K562 (cell line): Measurements from ENCODE around the gene ARL2. TPM values are rescaled to one million over a fixed set of nuclear protein-coding genes. Genes with fewer than 3 reads are reported as not detected.

ENCODE experiments used
- ATAC-seq: fragments of 200-7000 bp; cut with Tn5 transposase; 3 replicates; pipeline ENCODE4 v1.9.1; 2020; ENCODE audit warnings: moderate library complexity
- BruUV-seq: library from RNA; stranded (reverse); fragments of 400-500 nt; replicated peaks from 2 replicates; lab custom pipeline; 2021; lab: Mats Ljungman, UMichigan
- CTCF ChIA-PET: fragments of 300-600 bp; formaldehyde crosslinking; extraction: SDS; loops from one replicate; lab custom pipeline; 2021; ENCODE audit warnings: low intra/inter-chr PET ratio; lab: Yijun Ruan, JAX
- POLR2A ChIA-PET: fragments of 300-600, 350-650 bp; sonication (Branson Sonifier 250); formaldehyde crosslinking; extraction: SDS; loops from one replicate; lab custom pipeline; 2021; ENCODE audit warnings: antibody characterized with exemption, inconsistent platforms; lab: Yijun Ruan, JAX
- DNase-seq, 4 experiments: peaks; one replicate each; pipeline versions ENCODE4 v3.0.0 to v3.0.0-alpha.2; 2011 to 2018; ENCODE audit warnings: low spot score in 3 of 4, mixed read lengths in 3 of 4; ENCODE audit errors: extremely low read depth in 1 of 4
- FAIRE-seq: peaks from 2 replicates; lab custom pipeline; 2011; peaks lifted over from hg19 to GRCh38; lab: Jason Lieb, UNC
- H2AFZ ChIP-seq: 2 replicates; pipeline ENCODE4 v1.6.0; 2011; ENCODE audit warnings: low read depth, low read length, control low read depth, inconsistent platforms
- H3K27ac ChIP-seq: fragments of 200-600 bp; 3 replicates; pipeline ENCODE4 v1.8.0; 2011; ENCODE audit warnings: low read depth, mild to moderate bottlenecking, control low read depth, inconsistent platforms, low read length, moderate library complexity, mixed read lengths; ENCODE audit errors: extremely low read depth
- H3K27me3 ChIP-seq, 2 experiments: fragments of 300-600 bp in 1 of 2; 2 replicates in 1 of 2; 3 replicates in 1 of 2; pipeline versions ENCODE4 v1.6.0 to v1.8.0; 2011; ENCODE audit warnings: inconsistent platforms in 2 of 2, low read length in 2 of 2, mild to moderate bottlenecking in 1 of 2, mixed read lengths in 1 of 2, moderate library complexity in 1 of 2; ENCODE audit not compliant: control insufficient read depth in 2 of 2, insufficient read depth in 2 of 2
- H3K36me3 ChIP-seq: fragments of 300-600 bp; 3 replicates; pipeline ENCODE4 v1.8.0; 2011; ENCODE audit warnings: mild to moderate bottlenecking, low read length, inconsistent platforms; ENCODE audit not compliant: control insufficient read depth, insufficient read depth
- H3K4me1 ChIP-seq, 2 experiments: fragments of 200-600 bp in 1 of 2; replicated peaks in 1 of 2; 2 replicates in 1 of 2; 3 replicates in 1 of 2; pipeline versions ENCODE4 v1.5.1 to v1.8.0; 2011; ENCODE audit warnings: inconsistent platforms in 2 of 2, low read length in 2 of 2, mild to moderate bottlenecking in 1 of 2, mixed read lengths in 1 of 2, moderate library complexity in 1 of 2; ENCODE audit not compliant: control insufficient read depth in 2 of 2, insufficient read depth in 2 of 2
- H3K4me2 ChIP-seq: 2 replicates; pipeline ENCODE4 v1.6.1; 2011; ENCODE audit warnings: low read length, control low read depth, inconsistent platforms, mixed read lengths; ENCODE audit not compliant: insufficient read depth
- H3K4me3 ChIP-seq: fragments of 200-600 bp; sonication (generic), shearing (Covaris generic); 2 replicates; pipeline ENCODE4 v1.5.1; 2016; ENCODE audit warnings: control low read depth, inconsistent platforms
- H3K79me2 ChIP-seq: fragments of 200-600 bp; 3 replicates; pipeline ENCODE4 v1.8.0; 2011; ENCODE audit warnings: low read length, inconsistent platforms; ENCODE audit not compliant: control insufficient read depth, insufficient read depth
- H3K9ac ChIP-seq, 2 experiments: 2 replicates each; pipeline versions ENCODE4 v1.6.0 to v1.6.1; 2011; ENCODE audit warnings: low read depth in 2 of 2, low read length in 2 of 2, control low read depth in 1 of 2, inconsistent platforms in 1 of 2, mild to moderate bottlenecking in 1 of 2, mixed read lengths in 1 of 2; ENCODE audit not compliant: insufficient read depth in 1 of 2
- H3K9me1 ChIP-seq: one replicate; pipeline ENCODE4 v1.6.0; 2011; ENCODE audit warnings: inconsistent platforms, mild to moderate bottlenecking, low read length, moderate library complexity; ENCODE audit not compliant: control insufficient read depth, insufficient read depth
- H3K9me3 ChIP-seq: replicated peaks from 2 replicates; pipeline ENCODE4 v1.5.1; 2011; ENCODE audit warnings: low read depth, low read length, inconsistent platforms; ENCODE audit not compliant: control insufficient read depth, insufficient read depth
- H4K20me1 ChIP-seq: replicated peaks from 2 replicates; pipeline ENCODE4 v1.6.1; 2011; ENCODE audit warnings: low read length, inconsistent platforms, mixed read lengths; ENCODE audit not compliant: control insufficient read depth, insufficient read depth
- ARNT ChIP-seq, 2 experiments: fragments of 450-650 bp; IDR thresholded peaks; 2 replicates each; pipeline ENCODE4 v1.6.1; 2016; ENCODE audit warnings: mild to moderate bottlenecking in 1 of 2
- NFIC ChIP-seq: fragments of 450-650 bp; IDR thresholded peaks from 2 replicates; pipeline ENCODE4 v1.6.1; 2017; ENCODE audit warnings: mild to moderate bottlenecking, inconsistent platforms
- WGBS: fragments of 100-300 bp; shearing (Covaris generic); methylation state at CpG from one replicate; pipeline ENCODE4 v1.1.6; 2016; ENCODE audit warnings: low coverage, mixed read lengths; ENCODE audit not compliant: insufficient coverage; ENCODE audit errors: missing lambda C conversion rate; 5-methylcytosine and 5-hydroxymethylcytosine counted together
- in situ Hi-C: fragments of 300-500 bp; cut with MboI; formaldehyde crosslinking; loops from 4 replicates; pipeline ENCODE4 v1.15.0; 2018; ENCODE audit warnings: inconsistent platforms, mixed read lengths
- intact Hi-C: fragments of 100-400 bp; cut with micrococcal nuclease; formaldehyde crosslinking; loops from 2 replicates; pipeline ENCODE4 v1.14.2; 2022
- polyA plus RNA-seq, 8 experiments: library from polyadenylated mRNA; depleted of rRNA in 4 of 8; stranded (reverse) in 5 of 8; unstranded in 3 of 8; fragments of >200 nt; fragmentation: Nextera tagmentation in 2 of 8; fragmentation: Illumina TruSeq in 1 of 8; extraction: Ambion mirVana in 2 of 8; extraction: Trizol in 1 of 8; gene quantifications; 2 replicates each; pipeline versions ENCODE4 v1.2.1 to v1.2.3, GENCODE V29; 2011 to 2014; ENCODE audit warnings: inconsistent platforms in 1 of 8, missing spikeins in 1 of 8
- total RNA-seq, 7 experiments: library from RNA; depleted of rRNA in 6 of 7; stranded (reverse); fragments of >200 nt in 6 of 7; fragmentation: Illumina TruSeq in 2 of 7; extraction: Trizol in 2 of 7; gene quantifications; 2 replicates each; pipeline versions ENCODE4 v1.2.1 to v1.2.3, GENCODE V29; 2011 to 2021; ENCODE audit warnings: low replicate concordance in 1 of 7
- TF ChIP-seq, protein P1 (sequence below): fragments of 150-350 bp; IDR thresholded peaks from 2 replicates; pipeline ENCODE4 v1.6.1; 2014; ENCODE audit warnings: low read depth, mild to moderate bottlenecking, low read length, borderline replicate concordance

The ARL2 gene
- total and polyA plus RNA-seq, 9 of the 15 experiments (the other 6 are each of a cell fraction or from before 2014, with no cell fraction given) = 5.7 to 154 (median 92.2) TPM

DNA sequence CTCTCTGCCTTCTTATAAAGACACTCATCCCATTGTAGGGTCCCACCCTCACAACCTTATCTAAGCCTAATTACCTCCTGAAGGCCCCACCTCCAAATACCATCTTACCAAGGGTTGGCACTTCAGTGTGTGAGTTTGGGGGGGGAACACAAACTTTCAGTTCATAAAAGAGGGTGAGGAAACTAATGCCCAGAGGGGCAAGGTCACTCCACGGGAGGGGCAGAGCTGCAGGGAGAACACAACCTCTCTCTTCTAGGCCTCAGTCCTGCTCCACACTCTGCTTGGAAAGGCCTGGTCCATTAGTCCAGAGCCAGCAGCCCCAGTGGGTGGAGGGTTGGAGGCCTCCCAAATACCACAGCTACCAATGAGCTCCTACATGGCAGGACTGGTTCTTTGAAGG lies 14.5 kb upstream of the ARL2 start (continued):
- TF ChIP-seq, protein P1, sequence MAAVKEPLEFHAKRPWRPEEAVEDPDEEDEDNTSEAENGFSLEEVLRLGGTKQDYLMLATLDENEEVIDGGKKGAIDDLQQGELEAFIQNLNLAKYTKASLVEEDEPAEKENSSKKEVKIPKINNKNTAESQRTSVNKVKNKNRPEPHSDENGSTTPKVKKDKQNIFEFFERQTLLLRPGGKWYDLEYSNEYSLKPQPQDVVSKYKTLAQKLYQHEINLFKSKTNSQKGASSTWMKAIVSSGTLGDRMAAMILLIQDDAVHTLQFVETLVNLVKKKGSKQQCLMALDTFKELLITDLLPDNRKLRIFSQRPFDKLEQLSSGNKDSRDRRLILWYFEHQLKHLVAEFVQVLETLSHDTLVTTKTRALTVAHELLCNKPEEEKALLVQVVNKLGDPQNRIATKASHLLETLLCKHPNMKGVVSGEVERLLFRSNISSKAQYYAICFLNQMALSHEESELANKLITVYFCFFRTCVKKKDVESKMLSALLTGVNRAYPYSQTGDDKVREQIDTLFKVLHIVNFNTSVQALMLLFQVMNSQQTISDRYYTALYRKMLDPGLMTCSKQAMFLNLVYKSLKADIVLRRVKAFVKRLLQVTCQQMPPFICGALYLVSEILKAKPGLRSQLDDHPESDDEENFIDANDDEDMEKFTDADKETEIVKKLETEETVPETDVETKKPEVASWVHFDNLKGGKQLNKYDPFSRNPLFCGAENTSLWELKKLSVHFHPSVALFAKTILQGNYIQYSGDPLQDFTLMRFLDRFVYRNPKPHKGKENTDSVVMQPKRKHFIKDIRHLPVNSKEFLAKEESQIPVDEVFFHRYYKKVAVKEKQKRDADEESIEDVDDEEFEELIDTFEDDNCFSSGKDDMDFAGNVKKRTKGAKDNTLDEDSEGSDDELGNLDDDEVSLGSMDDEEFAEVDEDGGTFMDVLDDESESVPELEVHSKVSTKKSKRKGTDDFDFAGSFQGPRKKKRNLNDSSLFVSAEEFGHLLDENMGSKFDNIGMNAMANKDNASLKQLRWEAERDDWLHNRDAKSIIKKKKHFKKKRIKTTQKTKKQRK = no peak

DNA sequence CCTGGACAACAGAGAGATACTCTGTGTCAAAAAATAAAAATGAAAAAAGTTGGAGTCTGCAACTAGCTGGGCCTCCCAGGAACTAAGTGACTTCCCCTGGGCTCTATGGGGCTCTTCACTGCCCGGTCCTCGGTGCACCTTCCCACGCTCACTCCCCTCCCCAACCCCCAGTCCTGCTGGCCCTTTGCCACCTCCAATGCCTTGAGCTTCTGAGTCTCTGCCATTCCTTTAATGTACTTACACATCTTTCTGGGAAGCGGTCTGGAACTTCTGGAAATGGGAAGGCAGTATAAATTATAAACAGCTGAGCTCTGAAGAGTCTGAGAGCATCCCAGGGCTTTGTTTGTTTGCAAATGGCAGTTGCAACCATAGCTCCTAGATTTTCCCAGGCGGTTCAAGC lies 11.3 kb upstream of the ARL2 start:
- TF ChIP-seq NFIC = 0 out of 2 replicates have a peak, but pooled peaks have one; percentile 24
- no peak for TF ChIP-seq ARNT (IDR thresholded peaks at IDR 0.05)
- TF ChIP-seq, all 486 proteins: peak for 1
- Histone ChIP-seq H3K9me1 (no peaks in the 10 kb centered on the region), H3K4me1 (peaks cover 14 to 20% of the 10 kb centered on the region in 2 experiments; a peak in 4 of 5 replicates), H2AFZ (no peak overlapping the region), H3K27me3 (no peaks in the 10 kb centered on the region), H3K4me2 (no peak overlapping the region), H4K20me1 (no peaks in the 10 kb centered on the region), H3K27ac (no peak overlapping the region), H3K36me3 (no peaks in the 10 kb centered on the region), H3K9me3 (no peaks in the 10 kb centered on the region), H3K9ac (peak overlapping the region in 1 of 2 experiments; percentile 61; a peak in 1 of 4 replicates), H3K79me2 (no peaks in the 10 kb centered on the region), H3K4me3 (no peak overlapping the region)
- ATAC-seq = no peak
- WGBS = 48% methylated on average over 5 of the region's 5 CpGs
- no TSS peak for BruUV-seq
- POLR2A ChIA-PET = interaction anchor here (0.6 to 1.6 kb wide), 7 partner anchors 9 to 420 kb away, joined by 3 to 8 read pairs (median 4); partner anchors contain the start of genes ARL2, NEAT1 and TM7SF2
- intact Hi-C loops (no loop called here), in situ Hi-C loops (no loop called here)
- DNase-seq = no peak
- FAIRE-seq = no peak
- CTCF ChIA-PET = no interaction called here
